ENCODE measurements around the gene GSDME. TPM values are rescaled to one million over a fixed set of nuclear protein-coding genes. Genes with fewer than 3 reads are reported as not detected.

GSDME gene
- total RNA-seq, 4 donors from 2014 or later: 10.2 to 30.2 (median 16.4) TPM

DNA sequence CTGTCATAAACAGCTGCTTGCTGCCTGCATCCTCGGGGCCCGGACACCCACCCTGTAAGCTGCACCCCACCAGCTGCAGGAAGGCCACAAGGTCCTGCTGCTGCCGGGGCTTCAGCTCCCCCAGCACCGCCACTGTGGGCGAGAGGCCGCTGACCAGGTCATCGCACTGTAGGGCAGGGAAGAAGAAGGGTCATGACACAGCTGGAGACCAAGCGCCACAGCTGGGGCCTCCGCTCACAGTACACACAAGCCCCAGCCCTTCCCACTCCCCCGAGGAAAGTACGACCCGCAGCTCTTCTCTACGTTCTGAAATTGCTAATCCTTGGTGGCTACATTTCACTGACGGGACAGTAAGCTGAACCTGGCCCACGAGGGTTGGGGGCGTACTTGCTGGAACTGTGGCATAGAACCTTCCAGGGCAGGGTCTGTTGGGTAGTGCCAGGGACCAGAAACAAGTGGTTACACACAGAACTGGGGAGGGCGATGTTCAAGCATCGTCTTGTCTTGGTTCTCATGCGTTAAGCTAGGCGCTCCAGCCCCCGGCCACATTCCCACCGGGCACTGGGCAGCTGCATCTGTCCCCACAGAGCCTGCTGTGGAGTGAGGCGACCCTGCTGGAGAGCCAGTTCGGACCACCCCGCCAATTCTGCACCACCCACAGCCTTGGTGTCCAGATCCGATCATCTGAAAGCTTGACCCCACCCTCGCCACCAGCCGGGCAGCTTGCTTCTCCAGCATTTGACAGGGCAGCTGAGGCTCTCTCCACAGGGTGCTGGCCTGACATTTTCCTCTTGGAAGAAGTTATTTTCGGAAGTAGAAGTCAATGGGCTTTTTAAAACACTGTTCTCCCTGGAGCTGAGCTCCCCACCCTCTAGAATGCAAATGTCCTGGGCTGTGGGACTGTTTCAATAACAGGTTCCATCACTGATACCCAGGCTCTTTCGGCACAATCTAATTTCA lies 50.8 kb downstream of the GSDME start:
- Histone ChIP-seq H3K4me3 (replicated peaks in 1 of 3) (no peak overlapping the region), H3K9me3 (no peaks in the 10 kb centered on the region), H3K4me1 (peaks cover 19 to 24% of the 10 kb centered on the region in 2 donors), H3K27me3 (no peaks in the 10 kb centered on the region), H3K27ac (no peak overlapping the region), H3K36me3 (no peaks in the 10 kb centered on the region)
- DNase-seq: no peak
- TF ChIP-seq POLR2A (IDR thresholded peaks at IDR 0.05) (no peak), CTCF (IDR thresholded peaks at IDR 0.05) (no peak)
- intact Hi-C loops (cut with DNase I): no loop called here
- WGBS, 2 donors: 91 to 93% methylated on average over 21 to 29 of the region's 30 CpGs

DNA sequence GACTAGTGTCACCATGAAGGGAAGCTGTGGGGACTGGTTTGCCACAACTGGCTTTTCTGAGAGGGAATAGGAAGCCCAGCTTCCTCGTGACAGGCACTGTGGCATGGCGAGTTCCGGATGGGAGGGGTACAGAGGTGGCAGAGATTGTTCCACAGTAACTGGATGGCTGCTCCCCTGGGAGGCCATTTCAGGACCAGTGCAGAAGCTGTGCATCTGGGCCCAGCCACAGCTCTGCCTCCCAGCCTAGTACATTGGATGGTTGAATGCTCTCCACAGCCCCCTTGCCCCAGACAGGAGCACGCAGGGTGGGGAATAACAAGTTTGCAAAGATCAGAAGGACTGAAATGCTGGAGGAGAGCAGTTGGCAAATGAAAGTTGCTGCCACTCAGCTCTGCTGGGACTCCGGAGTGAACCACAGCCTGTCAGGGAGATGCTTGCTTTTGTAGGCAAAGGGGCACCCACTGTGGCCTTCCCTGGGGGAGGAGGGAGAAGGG lies 51.8 kb downstream of the GSDME start:
- Histone ChIP-seq H3K9me3 (no peaks in the 10 kb centered on the region), H3K27me3 (no peaks in the 10 kb centered on the region), H3K36me3 (no peaks in the 10 kb centered on the region), H3K4me1 (peaks cover 23 to 31% of the 10 kb centered on the region in 2 donors), H3K4me3 (replicated peaks in 1 of 3) (no peak overlapping the region), H3K27ac (no peak overlapping the region)
- intact Hi-C loops (cut with DNase I): no loop called here
- TF ChIP-seq POLR2A (IDR thresholded peaks at IDR 0.05) (no peak), CTCF (IDR thresholded peaks at IDR 0.05) (no peak)
- peak in 1 of 2 donors; percentile 27 for DNase-seq
- WGBS, 2 donors: 72 to 75% methylated on average over 5 of the region's 5 CpGs

DNA sequence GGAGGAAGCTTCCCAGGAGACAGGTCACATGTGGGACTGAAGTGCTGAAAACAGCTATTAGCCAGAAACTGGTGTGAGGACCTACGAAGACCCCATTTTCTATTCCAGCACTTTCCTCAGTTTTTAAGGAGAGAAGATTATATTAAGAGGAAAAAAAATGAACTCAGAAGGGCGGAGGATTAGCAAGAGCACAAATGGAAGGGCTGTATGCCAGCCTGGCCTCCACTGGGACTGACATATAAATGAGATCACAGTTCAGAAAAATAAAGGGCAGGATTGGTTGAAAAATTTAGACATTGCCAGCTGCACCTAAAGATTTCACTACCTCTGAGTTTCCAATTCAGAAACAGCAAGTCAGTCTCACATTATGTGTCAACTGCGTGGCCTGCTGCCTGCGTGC lies 53.0 kb downstream of the GSDME start:
- no peak for DNase-seq
- H3K9me3 ChIP-seq: no peaks in the 10 kb centered on the region
- no peak overlapping the region for H3K27ac ChIP-seq
- peaks cover 32 to 39% of the 10 kb centered on the region in 2 donors for H3K4me1 ChIP-seq
- TF ChIP-seq CTCF (IDR thresholded peaks at IDR 0.05): no peak
- no peak for TF ChIP-seq POLR2A (IDR thresholded peaks at IDR 0.05)
- H3K4me3 ChIP-seq (replicated peaks in 1 of 3): no peak overlapping the region
- 75 to 86% methylated on average over 4 of the region's 4 CpGs for WGBS, 2 donors
- no peaks in the 10 kb centered on the region for H3K36me3 ChIP-seq
- no peaks in the 10 kb centered on the region for H3K27me3 ChIP-seq
- intact Hi-C loops (cut with DNase I): no loop called here

- Histone ChIP-seq H3K27me3 (no peaks in the 10 kb centered on the region), H3K36me3 (no peaks in the 10 kb centered on the region), H3K9me3 (no peaks in the 10 kb centered on the region), H3K4me1 (peaks cover 32 to 39% of the 10 kb centered on the region in 2 donors), H3K27ac (peak overlapping the region in 2 of 3 donors; percentile 71 to 94), H3K4me3 (replicated peaks in 1 of 3) (no peak overlapping the region)
- intact Hi-C loops (cut with DNase I): no loop called here
- 53 to 66% methylated on average over 3 of the region's 3 CpGs for whole genome bisulfite sequencing, 2 donors
- no peak for DNase-seq
- no peak for TF ChIP-seq CTCF (IDR thresholded peaks at IDR 0.05)
- no peak for TF ChIP-seq POLR2A (IDR thresholded peaks at IDR 0.05)
These were observed 54.0 kb downstream of the GSDME start for GRCh38 chr7:24703296-24703695.

DNA sequence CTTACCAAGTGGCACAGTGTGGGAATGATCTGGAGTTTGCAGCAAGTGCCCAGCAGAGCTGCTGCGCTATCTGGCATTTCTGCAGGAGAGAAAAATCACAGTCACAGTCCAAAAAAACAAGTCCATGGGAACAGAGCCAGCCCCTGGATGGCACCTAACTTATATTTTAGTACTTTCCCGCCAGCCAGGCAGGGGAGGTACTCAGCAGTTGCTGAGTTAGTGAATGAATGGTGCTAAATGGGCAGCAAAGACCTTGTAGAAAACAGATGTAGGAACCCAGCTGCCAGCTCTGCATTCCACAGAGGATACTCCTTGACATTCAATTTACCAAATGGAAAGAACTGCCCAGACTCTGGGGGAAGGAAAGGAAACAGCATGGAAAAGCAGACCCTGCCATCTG lies 54.5 kb downstream of the GSDME start:
- 41 to 46% methylated on average over 2 of the region's 2 CpGs for WGBS, 2 donors
- Histone ChIP-seq H3K4me1 (peaks cover 32 to 39% of the 10 kb centered on the region in 2 donors), H3K4me3 (replicated peaks in 1 of 3) (no peak overlapping the region), H3K27ac (peak overlapping the region; percentile 42 to 94 (median 71)), H3K9me3 (no peaks in the 10 kb centered on the region), H3K27me3 (no peaks in the 10 kb centered on the region), H3K36me3 (no peaks in the 10 kb centered on the region)
- DNase-seq: peak; percentile 35 to 58
- intact Hi-C loops (cut with DNase I): no loop called here
- no peak for TF ChIP-seq POLR2A (IDR thresholded peaks at IDR 0.05)
- TF ChIP-seq CTCF (IDR thresholded peaks at IDR 0.05): no peak
